Endothelial cell of umbilical vein (primary cell): Measurements from ENCODE around the gene CNR2. TPM values are rescaled to one million over a fixed set of nuclear protein-coding genes. Genes with fewer than 3 reads are reported as not detected.
"Not testable (repeated sequence)": the region's sequence is repeated elsewhere in the genome, so short reads cannot be mapped to it uniquely, and the experiment has no call there.

ENCODE experiments used
- BruUV-seq: library from RNA; stranded (reverse); fragments of 400-500 nt; replicated peaks from 2 replicates; lab custom pipeline; 2021; lab: Mats Ljungman, UMichigan
- CTCF ChIA-PET: fragments of 300-600, 350-600 bp; sonication (Branson Sonifier 250); formaldehyde crosslinking; loops from one replicate; lab custom pipeline; 2021; ENCODE audit warnings: antibody characterized with exemption, inconsistent platforms; lab: Charles Lee
- POLR2A ChIA-PET: fragments of 300-600, 350-600 bp; sonication (Branson Sonifier 250); formaldehyde crosslinking; loops from one replicate; lab custom pipeline; 2021; ENCODE audit warnings: antibody characterized with exemption, inconsistent platforms; lab: Charles Lee
- DNase-seq: peaks from one replicate; pipeline ENCODE4 v3.0.0-alpha.2; 2011; ENCODE audit warnings: low read depth, low spot score
- FAIRE-seq: peaks from 2 replicates; lab custom pipeline; 2011; peaks lifted over from hg19 to GRCh38; lab: Jason Lieb, UNC
- H2AFZ ChIP-seq: 2 replicates; pipeline ENCODE4 v1.6.0; 2012; ENCODE audit warnings: low read depth, low read length, control low read depth, inconsistent platforms
- H3K27ac ChIP-seq: 2 replicates; pipeline ENCODE4 v1.5.1; 2011; ENCODE audit warnings: low read depth, mild to moderate bottlenecking, control low read depth, low read length, moderate library complexity; ENCODE audit not compliant: insufficient read depth
- H3K27me3 ChIP-seq, 2 experiments: 2 replicates each; pipeline versions ENCODE4 v1.6.0 to v1.6.1; 2011; ENCODE audit warnings: low read length in 2 of 2, mixed read lengths in 1 of 2; ENCODE audit not compliant: control insufficient read depth in 2 of 2, insufficient read depth in 2 of 2
- H3K36me3 ChIP-seq, 2 experiments: 2 replicates in 1 of 2; 3 replicates in 1 of 2; pipeline ENCODE4 v1.5.1; 2011; ENCODE audit warnings: low read length in 2 of 2, mild to moderate bottlenecking in 1 of 2, moderate library complexity in 1 of 2; ENCODE audit not compliant: control insufficient read depth in 2 of 2, insufficient read depth in 2 of 2; ENCODE audit errors: extremely low read depth in 1 of 2
- H3K4me1 ChIP-seq: 3 replicates; pipeline ENCODE4 v1.5.1; 2011; ENCODE audit warnings: mild to moderate bottlenecking, low read length; ENCODE audit not compliant: control insufficient read depth, insufficient read depth; ENCODE audit errors: extremely low read depth
- H3K4me2 ChIP-seq: 2 replicates; pipeline ENCODE4 v1.6.1; 2011; ENCODE audit warnings: low read length, control low read depth, mixed read lengths; ENCODE audit not compliant: insufficient read depth
- H3K4me3 ChIP-seq, 3 experiments: fragments of 200-600 bp in 1 of 3; sonication (generic), shearing (Covaris generic) in 1 of 3; replicated peaks in 1 of 3; 2 replicates each; pipeline ENCODE4 v1.5.1; 2011 to 2016; ENCODE audit warnings: control low read depth in 3 of 3, low read length in 3 of 3, mild to moderate bottlenecking in 2 of 3, inconsistent platforms in 1 of 3, low read depth in 1 of 3, moderate library complexity in 1 of 3; ENCODE audit not compliant: insufficient read depth in 1 of 3
- H3K79me2 ChIP-seq: 2 replicates; pipeline ENCODE4 v1.6.0; 2012; ENCODE audit warnings: low read length, inconsistent platforms; ENCODE audit not compliant: control insufficient read depth, insufficient read depth
- H3K9ac ChIP-seq: replicated peaks from 2 replicates; pipeline ENCODE3; 2011; ENCODE audit warnings: low read length, control low read depth; ENCODE audit not compliant: insufficient read depth; ENCODE audit errors: extremely low read depth
- H3K9me1 ChIP-seq: replicated peaks from 3 replicates; pipeline ENCODE4 v1.6.0; 2011; ENCODE audit warnings: mild to moderate bottlenecking, low read length; ENCODE audit not compliant: control insufficient read depth, insufficient read depth; ENCODE audit errors: extremely low read depth
- H3K9me3 ChIP-seq: replicated peaks from 2 replicates; pipeline ENCODE4 v1.5.1; 2012; ENCODE audit warnings: low read length, inconsistent platforms; ENCODE audit not compliant: control insufficient read depth, insufficient read depth
- H4K20me1 ChIP-seq: replicated peaks from 2 replicates; pipeline ENCODE3; 2011; ENCODE audit warnings: mild to moderate bottlenecking, low read length; ENCODE audit not compliant: control insufficient read depth, insufficient read depth; ENCODE audit errors: extremely low read depth
- EZH2 ChIP-seq: IDR thresholded peaks from 2 replicates; pipeline ENCODE4 v1.6.1; 2012; ENCODE audit warnings: borderline replicate concordance, low read depth, mild to moderate bottlenecking, moderate library complexity, low read length, inconsistent platforms; ENCODE audit not compliant: severe bottlenecking
- FOS ChIP-seq: IDR thresholded peaks from 2 replicates; pipeline ENCODE4 v1.6.1; 2011; ENCODE audit warnings: mild to moderate bottlenecking, low read length, moderate library complexity, borderline replicate concordance; ENCODE audit not compliant: insufficient read depth
- dilution Hi-C: fragments of 300-500 bp; cut with MboI; formaldehyde crosslinking; loops from one replicate; pipeline ENCODE4 v1.15.0; 2019; ENCODE audit warnings: low sequenced_read_pairs; ENCODE audit not compliant: extremely low pct_ligation_motif_present
- intact Hi-C: fragments of 100-400 bp; cut with micrococcal nuclease; formaldehyde crosslinking; loops from one replicate; pipeline ENCODE4 v1.10.0; 2022
- polyA plus RNA-seq, 4 experiments: library from polyadenylated mRNA; depleted of rRNA in 3 of 4; stranded (reverse) in 3 of 4; unstranded in 1 of 4; fragments of >200 nt; gene quantifications; 2 replicates each; pipeline versions ENCODE4 v1.2.1 to v1.2.3, GENCODE V29; 2011 to 2012; ENCODE audit warnings: missing spikeins in 1 of 4
- total RNA-seq: library from RNA; stranded (reverse); gene quantifications from 2 replicates; pipeline ENCODE4 v1.2.3, GENCODE V29; 2021

Gene CNR2
- total and polyA plus RNA-seq, 2 donors (not counting 3 experiments of a cell fraction or from before 2014, with no cell fraction given): not detected

DNA sequence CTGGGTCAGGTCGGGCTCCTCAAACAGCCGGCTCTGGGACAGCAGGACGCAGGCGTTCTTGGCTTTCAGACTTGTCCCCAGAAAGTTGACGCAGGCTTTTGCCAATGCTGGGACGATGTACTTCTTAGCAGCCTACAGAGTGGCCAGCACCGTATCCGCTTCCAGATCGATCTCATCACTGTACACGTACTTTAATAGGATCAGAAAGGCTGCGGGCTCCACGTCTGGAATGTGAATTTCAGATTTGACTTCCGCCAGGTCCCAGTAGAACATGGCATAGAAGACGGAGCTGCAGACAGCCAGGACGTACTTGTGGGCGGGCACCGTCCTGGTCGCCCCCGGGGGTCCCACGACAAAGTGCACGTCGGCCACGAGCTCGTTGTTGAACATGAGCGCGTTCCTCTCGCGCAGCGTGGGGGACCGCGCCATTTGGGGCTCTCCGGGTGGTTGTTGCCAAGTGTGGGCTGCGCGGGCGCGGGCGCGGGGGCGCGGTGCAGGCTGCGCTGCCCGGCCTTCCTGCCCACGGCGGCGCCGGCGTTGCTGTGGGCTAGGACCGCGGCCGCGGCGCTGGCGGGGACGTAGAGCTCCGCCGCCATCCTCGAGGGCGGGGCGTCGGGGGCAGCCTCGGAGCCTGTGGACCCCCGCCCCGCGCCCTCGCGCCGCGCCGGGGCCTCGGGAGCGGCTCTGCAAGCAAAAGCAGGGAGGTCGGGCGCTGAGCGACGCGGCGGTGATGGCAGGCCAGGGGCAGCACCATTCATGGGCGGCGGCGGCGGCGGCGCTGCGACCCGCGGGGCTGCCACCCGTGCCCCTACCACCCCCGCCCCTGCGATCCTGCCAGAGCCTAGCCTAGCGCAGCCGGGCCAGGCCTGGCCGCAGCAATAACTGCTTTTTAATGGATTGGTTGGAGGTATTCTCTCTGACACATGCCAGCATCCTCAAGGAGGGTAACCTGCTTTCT, 10.6 kb downstream of the CNR2 start:
- Histone ChIP-seq H3K79me2 (no peaks in the 10 kb centered on the region), H3K27me3 (peaks cover 37 to 41% of the 10 kb centered on the region in 2 experiments), H3K4me2 (peak overlapping the region; percentile 17), H2AFZ (no peak overlapping the region), H3K27ac (no peak overlapping the region), H3K36me3 (no peaks in the 10 kb centered on the region), H3K4me1 (no peaks in the 10 kb centered on the region), H3K9me3 (no peaks in the 10 kb centered on the region), H3K9ac (no peak overlapping the region), H3K4me3 (peak overlapping the region in 1 of 3 experiments; percentile 20), H3K9me1 (no peaks in the 10 kb centered on the region), H4K20me1 (no peaks in the 10 kb centered on the region)
- CTCF ChIA-PET: interaction anchor here (1.2 to 1.3 kb wide), 2 partner anchors 10 to 14 kb away, joined by 3 to 4 read pairs; no protein-coding TSS in a partner anchor
- DNase-seq: no peak
- POLR2A ChIA-PET: no interaction called here
- TF ChIP-seq EZH2 (peak; percentile 90), FOS (no peak)
- no peak for FAIRE-seq
- BruUV-seq: no TSS peak
- intact Hi-C loops: no loop called here
- dilution Hi-C loops: no loop called here

DNA sequence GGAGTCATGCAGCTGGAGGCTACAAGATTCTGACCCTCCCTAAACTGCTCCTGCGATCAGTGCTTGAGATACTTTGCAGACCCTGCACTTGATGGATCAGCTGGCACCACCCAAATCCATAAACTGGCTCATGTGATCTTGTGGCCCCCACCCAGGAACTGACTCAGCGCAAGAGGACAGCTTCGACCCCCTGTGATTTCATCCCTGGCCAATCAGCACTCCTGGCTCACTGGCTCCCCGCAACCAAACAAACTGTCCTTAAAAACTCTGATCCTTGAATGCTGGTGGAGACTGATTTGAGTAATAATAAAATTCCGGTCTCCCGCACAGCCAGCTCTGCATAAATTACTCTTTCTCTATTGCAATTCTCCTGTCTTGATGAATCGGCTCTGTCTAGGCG, 13.1 kb downstream of the CNR2 start:
- H3K9ac ChIP-seq, H4K20me1 ChIP-seq, BruUV-seq, H3K9me3 ChIP-seq, H2AFZ ChIP-seq, H3K4me2 ChIP-seq, dilution Hi-C loops, H3K27ac ChIP-seq, DNase-seq, H3K4me1 ChIP-seq, POLR2A ChIA-PET, CTCF ChIA-PET, FAIRE-seq, H3K9me1 ChIP-seq, H3K4me3 ChIP-seq, H3K36me3 ChIP-seq, H3K79me2 ChIP-seq, intact Hi-C loops: not testable (repeated sequence)
- peaks cover 30 to 34% of the 10 kb centered on the region in 2 experiments for H3K27me3 ChIP-seq
